Muscle layer of colon (tissue), 2 donors: ENCODE measurements around the gene VPS11.

Experiments
- H3K27ac ChIP-seq: one replicate; pipeline ENCODE4 v1.7.0; 2013; ENCODE audit warnings: low read depth, mild to moderate bottlenecking, low read length, moderate library complexity
- H3K27me3 ChIP-seq, 2 donors: one replicate each; pipeline ENCODE4 v1.7.0; 2013; ENCODE audit warnings: low read length in 2 of 2, mild to moderate bottlenecking in 2 of 2; ENCODE audit not compliant: insufficient read depth in 2 of 2, control insufficient read depth in 1 of 2
- H3K36me3 ChIP-seq: one replicate; pipeline ENCODE4 v1.7.0; 2013; ENCODE audit warnings: mild to moderate bottlenecking, low read length; ENCODE audit not compliant: insufficient read depth
- H3K4me1 ChIP-seq: one replicate; pipeline ENCODE4 v1.7.0; 2013; ENCODE audit warnings: mild to moderate bottlenecking, low read length; ENCODE audit not compliant: insufficient read depth
- H3K4me3 ChIP-seq, 2 donors: one replicate each; pipeline ENCODE4 v1.7.0; 2013; ENCODE audit warnings: low read length in 2 of 2, low read depth in 1 of 2, mild to moderate bottlenecking in 1 of 2, moderate library complexity in 1 of 2
- H3K9ac ChIP-seq: one replicate; pipeline ENCODE4 v1.7.0; 2013; ENCODE audit warnings: low read length
- H3K9me3 ChIP-seq: one replicate; pipeline ENCODE4 v1.7.0; 2013; ENCODE audit warnings: mild to moderate bottlenecking, low read length
- donor health status: abdominal sarcoma.
- donor health status: Adenocarcinoma of cecum.

The VPS11 gene

DNA sequence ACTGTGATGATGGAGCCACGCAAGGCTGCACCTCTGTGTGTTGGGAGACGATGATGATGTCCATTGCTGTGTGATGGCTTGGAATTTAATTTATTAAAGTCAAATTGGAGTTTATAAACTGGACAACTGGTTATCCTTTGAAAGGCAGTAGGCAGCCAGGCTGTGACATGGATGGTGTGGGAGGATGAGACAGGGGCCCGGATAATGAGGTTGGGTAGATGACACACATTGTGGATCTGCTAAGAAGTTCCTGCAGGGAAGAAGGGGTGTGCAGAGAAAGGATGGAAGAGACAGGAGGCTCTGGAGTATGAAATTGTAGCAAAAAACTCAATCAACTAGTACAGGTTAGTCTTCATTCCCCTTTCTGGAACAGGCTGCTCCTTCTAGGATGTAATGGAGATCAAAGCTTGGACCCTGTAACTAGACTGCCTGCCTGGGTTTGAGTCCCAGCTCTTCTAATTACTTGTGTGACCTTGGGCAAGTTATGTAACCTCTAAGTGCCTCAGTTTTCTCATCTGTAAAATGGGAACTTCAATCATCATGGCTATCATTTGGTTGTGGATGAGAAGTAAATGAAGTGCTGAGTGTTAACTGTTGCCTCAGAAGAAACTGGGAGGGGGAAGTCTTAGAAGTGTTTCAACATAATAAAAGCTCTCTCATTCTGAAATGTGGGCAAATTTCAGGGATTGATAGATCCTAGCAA, 49.5 kb downstream of the VPS11 start:
- H3K36me3 ChIP-seq: peaks cover 14% of the 10 kb centered on the region
- H3K9me3 ChIP-seq: no peaks in the 10 kb centered on the region
- H3K27me3 ChIP-seq: no peaks in the 10 kb centered on the region
- H3K9ac ChIP-seq: no peak overlapping the region
- H3K4me3 ChIP-seq: no peak overlapping the region
- peaks cover 10% of the 10 kb centered on the region for H3K4me1 ChIP-seq
- no peak overlapping the region for H3K27ac ChIP-seq

DNA sequence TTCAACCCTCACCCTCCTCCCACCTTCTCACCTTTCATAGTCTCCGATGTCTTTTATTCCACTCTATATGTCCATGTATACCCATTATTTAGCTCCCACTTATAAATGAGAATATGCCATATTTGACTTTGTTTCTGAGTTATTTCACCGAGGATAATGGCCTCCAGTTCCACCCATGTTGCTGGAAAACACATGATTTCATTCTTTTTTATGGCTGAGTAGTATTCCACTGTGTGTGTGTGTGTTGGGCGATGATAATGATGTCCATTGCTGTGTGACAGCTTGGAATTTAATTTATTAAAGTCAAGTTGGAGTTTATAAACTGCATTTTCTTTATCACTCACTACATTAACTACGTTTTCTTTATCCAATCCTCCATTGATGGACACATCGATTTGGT, 50.6 kb downstream of the VPS11 start:
- Histone ChIP-seq H3K9me3 (no peaks in the 10 kb centered on the region), H3K36me3 (peaks cover 14% of the 10 kb centered on the region), H3K27ac (no peak overlapping the region), H3K27me3 (no peaks in the 10 kb centered on the region), H3K4me1 (peaks cover 15% of the 10 kb centered on the region), H3K9ac (no peak overlapping the region), H3K4me3 (no peak overlapping the region)

DNA sequence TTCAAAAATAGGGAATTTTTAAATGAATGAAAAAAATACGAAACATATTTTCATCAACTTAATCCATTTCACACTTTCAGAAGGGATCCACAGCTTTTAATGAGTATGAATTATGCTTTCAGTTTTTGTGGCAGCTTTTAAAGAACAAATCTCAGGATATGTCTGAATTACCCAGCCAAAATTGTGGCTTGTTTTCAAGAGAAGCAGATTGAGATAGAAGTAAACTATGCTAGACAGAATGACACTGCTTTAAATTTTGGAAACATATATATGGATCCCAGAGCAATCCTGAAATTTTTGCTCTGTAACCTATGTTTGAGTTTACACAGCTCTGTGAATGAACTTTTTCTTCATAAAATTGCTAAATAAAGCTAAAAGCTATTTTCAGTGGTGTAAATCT, 51.3 kb downstream of the VPS11 start:
- no peaks in the 10 kb centered on the region for H3K27me3 ChIP-seq
- no peak overlapping the region for H3K9ac ChIP-seq
- peaks cover 15% of the 10 kb centered on the region for H3K4me1 ChIP-seq
- H3K9me3 ChIP-seq: no peaks in the 10 kb centered on the region
- H3K27ac ChIP-seq: no peak overlapping the region
- peaks cover 9% of the 10 kb centered on the region for H3K36me3 ChIP-seq
- no peak overlapping the region for H3K4me3 ChIP-seq

DNA sequence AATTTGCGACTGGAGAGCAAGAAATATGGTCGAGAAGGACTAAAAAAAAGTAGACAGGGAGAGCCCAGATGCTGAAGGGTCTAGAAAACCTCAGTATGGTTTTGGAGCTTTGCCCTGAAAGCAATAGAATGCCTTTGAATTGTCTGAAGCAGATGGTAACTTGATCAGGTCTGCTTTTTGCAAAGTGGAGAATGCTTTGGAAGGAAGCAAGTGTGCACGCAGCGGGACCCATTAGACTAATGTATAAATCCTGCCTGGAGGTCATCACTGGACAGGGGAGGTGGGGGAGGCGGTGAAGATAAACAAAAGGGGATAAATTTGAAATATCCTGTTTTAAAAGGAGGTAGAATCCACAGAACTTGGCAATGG, 53.0 kb downstream of the VPS11 start:
- peak overlapping the region; percentile 67 for H3K9ac ChIP-seq
- no peaks in the 10 kb centered on the region for H3K9me3 ChIP-seq
- peaks cover 9% of the 10 kb centered on the region for H3K36me3 ChIP-seq
- H3K4me1 ChIP-seq: peaks cover 15% of the 10 kb centered on the region
- H3K27ac ChIP-seq: peak overlapping the region; percentile 62
- peak overlapping the region; percentile 37 to 100 for H3K4me3 ChIP-seq
- no peaks in the 10 kb centered on the region for H3K27me3 ChIP-seq

- Histone ChIP-seq H3K36me3 (peaks cover 10% of the 10 kb centered on the region), H3K4me3 (peak within 1 kb of the TSS; percentile 83 to 100), H3K27ac (peak within 1 kb of the TSS; percentile 90), H3K9me3 (no peaks in the 10 kb centered on the region), H3K27me3 (no peaks in the 10 kb centered on the region), H3K4me1 (peaks cover 15% of the 10 kb centered on the region), H3K9ac (peak within 1 kb of the TSS; percentile 83)
Observed at GRCh38 chr11:119121008-119121810, 53.6 kb downstream of the VPS11 start, which contains the start of gene HINFP. Gene HINFP, plus strand, starts transcription at chr11:119121580. Its CDS starts 5,365 bp downstream, at chr11:119126945.

- Histone ChIP-seq H3K27me3 (no peaks in the 10 kb centered on the region), H3K9ac (peak overlapping the region; percentile 83), H3K4me3 (peak overlapping the region; percentile 83 to 100), H3K9me3 (no peaks in the 10 kb centered on the region), H3K4me1 (peaks cover 15% of the 10 kb centered on the region), H3K27ac (peak overlapping the region; percentile 90), H3K36me3 (peaks cover 16% of the 10 kb centered on the region)
Observed at GRCh38 chr11:119121811-119122124, 54.1 kb downstream of the VPS11 start.

DNA sequence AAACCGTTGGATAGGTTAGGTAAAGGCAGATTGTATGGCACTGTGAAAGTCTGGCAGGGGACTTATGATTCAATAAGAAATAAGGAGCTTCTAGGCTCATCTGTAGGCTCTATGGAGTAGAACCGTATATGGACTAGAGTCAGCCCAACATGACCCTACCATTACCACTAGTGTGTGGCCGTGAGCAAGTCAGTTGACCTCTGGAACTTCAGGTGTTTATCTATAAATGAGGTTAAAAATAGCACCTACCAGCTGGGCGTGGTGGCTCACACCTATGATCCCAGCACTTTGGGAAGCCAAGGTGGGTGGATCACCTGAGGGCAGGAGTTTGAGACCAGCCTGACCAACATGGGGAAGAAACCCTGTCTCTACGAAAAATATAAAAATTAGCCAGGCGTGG, 58.2 kb downstream of the VPS11 start:
- Histone ChIP-seq H3K4me3 (no peak overlapping the region), H3K27me3 (no peaks in the 10 kb centered on the region), H3K36me3 (peaks cover 28% of the 10 kb centered on the region), H3K9ac (no peak overlapping the region), H3K9me3 (no peaks in the 10 kb centered on the region), H3K27ac (no peak overlapping the region), H3K4me1 (peaks cover 10% of the 10 kb centered on the region)

DNA sequence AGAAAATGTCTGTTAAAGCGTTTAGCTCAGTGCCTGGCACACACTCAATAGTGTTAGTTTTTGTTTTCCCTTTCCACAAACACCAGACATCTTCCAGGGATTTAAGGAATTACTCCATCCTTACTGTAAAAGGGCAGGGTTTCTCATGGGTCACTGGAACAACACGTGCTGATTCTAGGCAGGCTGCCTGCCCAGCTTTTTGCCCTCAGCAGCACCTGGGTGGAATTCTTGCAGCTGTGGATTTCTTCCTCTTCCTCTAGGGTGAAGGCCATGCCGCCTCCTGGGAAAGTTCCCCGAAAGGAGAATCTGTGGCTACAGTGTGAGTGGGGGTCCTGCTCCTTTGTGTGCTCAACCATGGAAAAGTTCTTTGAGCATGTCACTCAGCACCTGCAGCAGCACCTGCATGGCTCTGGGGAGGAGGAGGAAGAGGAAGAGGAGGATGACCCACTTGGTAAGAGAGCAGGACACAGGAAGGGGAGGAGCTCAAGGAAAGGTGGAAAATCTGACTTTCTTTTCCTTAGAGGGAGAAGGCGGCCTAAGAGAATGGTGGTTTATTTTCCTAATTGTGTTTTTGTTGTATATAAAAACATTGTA, 59.2 kb downstream of the VPS11 start:
- no peaks in the 10 kb centered on the region for H3K27me3 ChIP-seq
- H3K4me3 ChIP-seq: no peak overlapping the region
- no peak overlapping the region for H3K27ac ChIP-seq
- H3K36me3 ChIP-seq: peaks cover 37% of the 10 kb centered on the region
- peaks cover 9% of the 10 kb centered on the region for H3K4me1 ChIP-seq
- H3K9ac ChIP-seq: no peak overlapping the region
- no peaks in the 10 kb centered on the region for H3K9me3 ChIP-seq

DNA sequence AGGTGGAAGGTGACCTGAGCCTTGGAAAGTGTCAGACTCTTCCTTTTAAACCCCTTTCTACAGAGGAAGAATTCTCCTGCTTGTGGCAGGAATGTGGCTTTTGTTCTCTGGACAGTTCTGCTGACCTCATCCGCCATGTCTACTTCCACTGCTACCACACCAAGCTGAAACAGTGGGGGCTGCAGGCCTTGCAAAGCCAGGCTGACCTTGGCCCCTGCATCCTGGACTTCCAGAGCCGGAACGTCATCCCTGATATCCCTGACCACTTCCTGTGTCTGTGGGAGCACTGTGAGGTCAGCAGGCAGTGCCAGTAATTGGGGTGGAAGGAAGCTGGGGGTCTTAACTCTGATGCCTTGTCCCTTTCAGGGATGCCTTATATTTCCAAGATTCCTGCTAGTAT, 63.0 kb downstream of the VPS11 start:
- Histone ChIP-seq H3K9ac (no peak overlapping the region), H3K4me1 (no peaks in the 10 kb centered on the region), H3K9me3 (no peaks in the 10 kb centered on the region), H3K27ac (no peak overlapping the region), H3K36me3 (peaks cover 55% of the 10 kb centered on the region), H3K27me3 (no peaks in the 10 kb centered on the region), H3K4me3 (no peak overlapping the region)
